ENCODE results near the gene INF2.
"Not testable (repeated sequence)": the region's sequence is repeated elsewhere in the genome, so short reads cannot be mapped to it uniquely, and the experiment has no call there.

The INF2 gene

GRCh38 chr14:104689109-104689880, at the start of gene INF2:
Gene INF2, plus strand, starts transcription at chr14:104689618. Its CDS starts 11,748 bp downstream, at chr14:104701366.
- peak; percentile 50 for DNase-seq

- DNase-seq: no peak
Measured at GRCh38 chr14:104639885-104640548, 49.4 kb upstream of the INF2 start.

GRCh38 chr14:104640681-104641080, 48.7 kb upstream of the INF2 start:
- DNase-seq: no peak

- DNase-seq: no peak
Measured at GRCh38 chr14:104641753-104642539, 47.5 kb upstream of the INF2 start.

- no peak for DNase-seq
Measured at GRCh38 chr14:104642540-104642868, 46.9 kb upstream of the INF2 start.

GRCh38 chr14:104643306-104643705, 46.1 kb upstream of the INF2 start:
- no peak for DNase-seq

GRCh38 chr14:104644091-104644635, 45.3 kb upstream of the INF2 start:
- DNase-seq: no peak

GRCh38 chr14:104644656-104645378, 44.6 kb upstream of the INF2 start:
- no peak for DNase-seq

GRCh38 chr14:104647467-104648043, 41.9 kb upstream of the INF2 start:
- DNase-seq: no peak

- DNase-seq: no peak
Measured at GRCh38 chr14:104650057-104650980, 39.1 kb upstream of the INF2 start.

- DNase-seq: no peak
Measured at GRCh38 chr14:104650981-104651875, 38.2 kb upstream of the INF2 start.

GRCh38 chr14:104651876-104652260, 37.5 kb upstream of the INF2 start:
- DNase-seq: no peak

GRCh38 chr14:104652386-104652785, 37.0 kb upstream of the INF2 start:
- DNase-seq: no peak

GRCh38 chr14:104653130-104653920, 36.1 kb upstream of the INF2 start:
- not testable (repeated sequence) for DNase-seq

- no peak for DNase-seq
Measured at GRCh38 chr14:104654119-104654518, 35.3 kb upstream of the INF2 start.

GRCh38 chr14:104655128-104655848, 34.1 kb upstream of the INF2 start:
- DNase-seq: no peak

- DNase-seq: no peak
Measured at GRCh38 chr14:104656014-104656714, 33.3 kb upstream of the INF2 start.

- DNase-seq: no peak
Measured at GRCh38 chr14:104657101-104657524, 32.3 kb upstream of the INF2 start.

Measured in NCI-H510A (cell line).